CD4-positive, alpha-beta T cell (primary cell): ENCODE data around the gene TECPR2. TPM values are rescaled to one million over a fixed set of nuclear protein-coding genes. Genes with fewer than 3 reads are reported as not detected.
A peak's percentile ranks its signal among the peaks of the same experiment; 100 is the strongest.

ENCODE experiments used
- ATAC-seq: fragments of 200-7000 bp; cut with Tn5 transposase; one replicate; pipeline ENCODE4 v1.10.0; 2022; ENCODE audit warnings: mild to moderate bottlenecking; ENCODE audit not compliant: poor library complexity
- CTCF ChIA-PET: fragments of 350-600 bp; sonication (Branson Sonifier 250); formaldehyde crosslinking; loops from one replicate; lab custom pipeline; 2021; ENCODE audit warnings: antibody characterized with exemption, inconsistent platforms; lab: Charles Lee
- POLR2A ChIA-PET: fragments of 350-600 bp; sonication (Branson Sonifier 250); formaldehyde crosslinking; loops from one replicate; lab custom pipeline; 2021; ENCODE audit warnings: antibody characterized with exemption, inconsistent platforms; lab: Charles Lee
- DNase-seq, 14 experiments: peaks; one replicate each; pipeline ENCODE4 v3.0.0-alpha.2; 2013 to 2020; ENCODE audit warnings: mixed read lengths in 2 of 14
- H3K27ac ChIP-seq, 2 donors: one replicate each; pipeline versions ENCODE4 v1.5.1 to v1.7.0; 2013; ENCODE audit warnings: low read length in 2 of 2, low read depth in 1 of 2, mild to moderate bottlenecking in 1 of 2
- H3K27me3 ChIP-seq, 2 experiments: 1 replicate in 1 of 2; 2 replicates in 1 of 2; pipeline versions ENCODE4 v1.6.1 to v1.7.0; 2013; ENCODE audit warnings: low read length in 2 of 2, control low read depth in 1 of 2, mild to moderate bottlenecking in 1 of 2, moderate library complexity in 1 of 2; ENCODE audit not compliant: insufficient read depth in 2 of 2, control insufficient read depth in 1 of 2
- H3K36me3 ChIP-seq: one replicate; pipeline ENCODE4 v1.6.1; 2013; ENCODE audit warnings: low read length, control low read depth; ENCODE audit not compliant: insufficient read depth
- H3K4me1 ChIP-seq: one replicate; pipeline ENCODE4 v1.6.1; 2013; ENCODE audit warnings: low read length, control low read depth; ENCODE audit not compliant: insufficient read depth
- H3K4me3 ChIP-seq: one replicate; pipeline ENCODE4 v1.5.1; 2013; ENCODE audit warnings: mild to moderate bottlenecking, low read length, moderate library complexity
- H3K9me3 ChIP-seq, 2 experiments: 1 replicate in 1 of 2; 2 replicates in 1 of 2; pipeline versions ENCODE4 v1.6.1 to v1.7.0; 2013; ENCODE audit warnings: low read length in 2 of 2, mild to moderate bottlenecking in 2 of 2, control low read depth in 1 of 2, moderate library complexity in 1 of 2; ENCODE audit not compliant: control insufficient read depth in 1 of 2, insufficient read depth in 1 of 2
- H3K27ac Mint-ChIP-seq: one replicate; pipeline ENCODE4 v1.8.0; 2020; ENCODE audit warnings: mixed read lengths
- H3K27me3 Mint-ChIP-seq: one replicate; pipeline ENCODE4 v1.8.0; 2021; ENCODE audit warnings: mixed read lengths
- H3K36me3 Mint-ChIP-seq: one replicate; pipeline ENCODE4 v1.8.0; 2021; ENCODE audit warnings: low read depth, mixed read lengths
- H3K4me1 Mint-ChIP-seq: one replicate; pipeline ENCODE4 v1.8.0; 2021; ENCODE audit warnings: low read depth, mixed read lengths
- H3K4me3 Mint-ChIP-seq: one replicate; pipeline ENCODE4 v1.8.0; 2020; ENCODE audit warnings: mild to moderate bottlenecking, mixed read lengths
- H3K9me3 Mint-ChIP-seq: one replicate; pipeline ENCODE4 v1.8.0; 2020; ENCODE audit warnings: mixed read lengths
- CTCF ChIP-seq: fragments of 200-600 bp; IDR thresholded peaks from one replicate; pipeline ENCODE4 v1.8.0; 2022; ENCODE audit warnings: antibody characterized with exemption, mild to moderate bottlenecking
- intact Hi-C, 2 experiments: fragments of 100-400 bp; cut with DNase I in 1 of 2; cut with micrococcal nuclease in 1 of 2; formaldehyde crosslinking; loops; one replicate each; pipeline versions ENCODE4 v1.15.1 to v1.9.0; 2023 to 2025; cut with DNase I, micrococcal nuclease
- total RNA-seq, 174 experiments: library from RNA in 2 of 174; stranded (reverse) in 2 of 174; gene quantifications; one replicate each; pipeline ENCODE4 v1.2.3 and lab custom pipeline; 2021 to 2026

TECPR2 gene
- total RNA-seq, 2 experiments from 2014 or later = 5.0 to 5.4 TPM

GRCh38 chr14:102434647-102435175, 72.0 kb downstream of the TECPR2 start:
- no peak overlapping the region for H3K27ac ChIP-seq
- ChIA-PET CTCF (no interaction called here), POLR2A (no interaction called here)
- Mint-ChIP-seq H3K27ac (no peak overlapping the region), H3K4me1 (no peaks in the 10 kb centered on the region), H3K36me3 (peaks cover 36% of the 10 kb centered on the region), H3K4me3 (no peak overlapping the region), H3K27me3 (no peaks in the 10 kb centered on the region), H3K9me3 (no peaks in the 10 kb centered on the region)
- no peak for TF ChIP-seq CTCF
- H3K27me3 ChIP-seq = no peaks in the 10 kb centered on the region
- intact Hi-C loops = no loop called here
- peaks cover 7% of the 10 kb centered on the region for H3K36me3 ChIP-seq
- H3K9me3 ChIP-seq = no peaks in the 10 kb centered on the region
- no peak overlapping the region for H3K4me3 ChIP-seq
- ATAC-seq (no peak), DNase-seq (no peak)
- H3K4me1 ChIP-seq = peaks cover 3% of the 10 kb centered on the region

DNA sequence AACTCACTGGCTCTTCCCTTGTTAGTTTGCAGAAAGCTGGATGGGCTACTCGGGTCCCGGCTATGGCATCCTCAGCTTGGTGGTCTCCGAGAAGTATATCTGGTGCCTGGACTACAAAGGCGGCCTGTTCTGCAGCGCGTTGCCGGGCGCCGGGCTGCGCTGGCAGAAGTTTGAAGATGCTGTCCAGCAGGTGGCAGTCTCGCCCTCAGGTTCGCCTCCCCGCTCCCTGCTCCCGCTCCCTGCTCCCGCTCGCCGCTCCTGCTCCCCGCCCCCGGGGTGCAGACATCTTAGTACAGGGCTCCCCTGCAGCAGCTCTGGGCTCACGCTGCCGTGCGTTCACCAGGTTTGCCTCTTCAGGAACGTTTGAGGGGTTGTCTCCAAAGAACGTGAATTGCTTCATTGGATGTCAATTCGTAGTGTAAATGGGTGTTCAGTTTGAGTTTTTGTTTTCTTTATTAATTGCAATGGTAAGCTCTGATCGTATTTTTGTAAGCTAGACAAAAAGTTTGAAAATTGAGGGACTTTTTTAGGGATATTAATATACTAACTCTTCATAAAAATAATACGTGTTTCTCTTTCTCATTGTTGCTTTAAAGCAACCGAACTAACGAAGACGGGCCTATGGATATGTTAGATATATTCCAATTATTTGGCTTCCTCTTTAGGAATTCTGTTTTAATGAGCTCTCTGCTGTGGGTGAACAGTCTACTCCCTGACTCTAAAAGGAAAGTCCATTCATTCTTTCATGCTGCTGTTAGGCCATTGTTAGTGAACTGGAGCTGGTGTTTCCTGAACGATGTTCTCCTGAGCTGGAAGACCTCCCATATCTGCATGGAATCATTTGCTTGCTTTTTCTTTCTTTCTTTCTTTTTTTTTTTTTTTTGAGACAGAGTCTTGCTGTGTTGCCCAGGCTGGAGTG, 75.5 kb downstream of the TECPR2 start:
- peaks cover 3% of the 10 kb centered on the region for H3K4me1 ChIP-seq
- Mint-ChIP-seq H3K27ac (no peak overlapping the region), H3K36me3 (peaks cover 47% of the 10 kb centered on the region), H3K4me3 (no peak overlapping the region), H3K4me1 (no peaks in the 10 kb centered on the region), H3K27me3 (no peaks in the 10 kb centered on the region), H3K9me3 (no peaks in the 10 kb centered on the region)
- H3K27me3 ChIP-seq = no peaks in the 10 kb centered on the region
- intact Hi-C loops = loop anchor here (1.0 kb wide), 1 partner anchor 78 kb away; no protein-coding TSS in a partner anchor
- peaks cover 27% of the 10 kb centered on the region for H3K36me3 ChIP-seq
- H3K4me3 ChIP-seq = no peak overlapping the region
- H3K27ac ChIP-seq = no peak overlapping the region
- ChIA-PET CTCF (interaction anchor here (0.5 to 1.4 kb wide), 6 partner anchors 70 to 112 kb away, joined by 3 to 13 read pairs (median 3); no protein-coding TSS in a partner anchor), POLR2A (interaction anchor here (1.2 kb wide), 1 partner anchor 78 kb away, joined by 3 read pairs; no protein-coding TSS in a partner anchor)
- ATAC-seq = peak; percentile 56
- DNase-seq = peak; percentile 32 to 87 (median 48)
- H3K9me3 ChIP-seq = no peaks in the 10 kb centered on the region
- peak; percentile 80 for TF ChIP-seq CTCF

DNA sequence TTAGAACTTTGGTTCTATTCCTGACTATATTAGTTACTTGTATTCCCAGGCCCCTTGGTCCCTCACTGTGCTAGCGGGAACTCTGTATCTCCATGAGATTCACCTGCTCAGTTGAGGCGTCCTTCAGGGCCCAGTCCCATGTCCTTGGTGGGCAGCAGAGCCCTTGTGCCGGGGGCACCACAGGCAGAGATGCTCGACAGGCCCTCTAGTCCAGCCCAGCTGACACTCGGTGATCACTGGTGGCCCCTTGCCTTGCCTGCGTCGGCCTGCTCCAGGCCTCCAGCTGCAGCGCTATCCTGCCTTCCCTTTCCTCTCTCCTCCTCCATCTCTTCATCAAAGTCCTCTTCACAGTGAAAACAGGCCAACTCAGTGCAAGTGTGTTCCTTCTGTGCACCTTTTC, 76.8 kb downstream of the TECPR2 start:
- Mint-ChIP-seq H3K36me3 (peaks cover 51% of the 10 kb centered on the region), H3K4me3 (no peak overlapping the region), H3K9me3 (no peaks in the 10 kb centered on the region), H3K27me3 (no peaks in the 10 kb centered on the region), H3K27ac (no peak overlapping the region), H3K4me1 (no peaks in the 10 kb centered on the region)
- ChIA-PET POLR2A (no interaction called here), CTCF (no interaction called here)
- intact Hi-C loops = no loop called here
- Histone ChIP-seq H3K4me3 (no peak overlapping the region), H3K9me3 (no peaks in the 10 kb centered on the region), H3K36me3 (peaks cover 25% of the 10 kb centered on the region), H3K27me3 (no peaks in the 10 kb centered on the region), H3K4me1 (peaks cover 3% of the 10 kb centered on the region), H3K27ac (no peak overlapping the region)
- ATAC-seq (no peak), DNase-seq (no peak)
- no peak for TF ChIP-seq CTCF
